NCI-H526 (cell line): ENCODE measurements around the gene AKNA.
A peak's percentile ranks its signal among the peaks of the same experiment; 100 is the strongest.

ENCODE experiments used
- DNase-seq, 2 experiments: peaks; one replicate each; lab custom pipeline; 2025; lab: John Stamatoyannopoulos, UW

Gene AKNA

DNA sequence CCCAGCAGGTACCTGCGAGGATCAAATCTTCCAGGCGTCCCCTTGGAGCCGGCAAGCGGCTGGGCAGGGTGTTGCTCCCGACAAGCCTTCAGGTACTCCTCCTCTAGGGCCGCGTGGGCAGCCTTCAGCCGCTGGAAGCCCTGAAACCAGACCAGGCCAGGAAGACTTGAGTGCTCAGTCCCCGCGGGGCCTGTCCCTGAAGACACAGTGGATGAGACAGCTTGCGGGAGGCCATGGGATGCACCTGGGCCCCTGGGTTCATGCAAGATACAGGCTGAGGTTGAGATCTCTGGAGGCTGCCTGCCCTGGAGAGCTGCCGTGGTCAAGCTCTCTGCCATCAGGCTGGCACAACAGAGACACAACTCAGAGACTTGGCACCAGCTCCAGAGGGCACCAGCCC, 25.4 kb downstream of the AKNA start:
- DNase-seq = no peak

- no peak for DNase-seq
Observed at GRCh38 chr9:114361542-114361941, 26.2 kb downstream of the AKNA start.

DNA sequence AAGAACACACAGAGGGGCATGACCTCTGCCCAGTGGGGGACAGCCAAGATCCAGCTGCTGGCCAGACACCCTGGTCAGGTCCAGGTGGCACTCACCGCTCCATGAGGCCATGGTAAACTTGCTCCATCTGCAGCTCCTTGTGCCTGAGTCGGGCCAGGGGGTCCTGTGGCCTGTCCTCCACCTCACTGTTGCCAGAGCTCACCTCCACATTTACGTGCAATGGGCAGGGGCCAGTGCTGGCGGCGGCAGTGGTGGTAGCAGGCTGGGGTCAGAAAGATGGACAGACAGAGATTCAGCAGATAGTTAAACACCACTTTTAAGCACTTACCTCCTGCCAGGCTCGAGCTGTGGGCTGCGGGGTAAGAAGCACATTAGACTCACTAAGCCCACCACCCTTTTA, 28.0 kb downstream of the AKNA start:
- DNase-seq = no peak

GRCh38 chr9:114357911-114358328, 29.9 kb downstream of the AKNA start:
- DNase-seq = no peak

DNA sequence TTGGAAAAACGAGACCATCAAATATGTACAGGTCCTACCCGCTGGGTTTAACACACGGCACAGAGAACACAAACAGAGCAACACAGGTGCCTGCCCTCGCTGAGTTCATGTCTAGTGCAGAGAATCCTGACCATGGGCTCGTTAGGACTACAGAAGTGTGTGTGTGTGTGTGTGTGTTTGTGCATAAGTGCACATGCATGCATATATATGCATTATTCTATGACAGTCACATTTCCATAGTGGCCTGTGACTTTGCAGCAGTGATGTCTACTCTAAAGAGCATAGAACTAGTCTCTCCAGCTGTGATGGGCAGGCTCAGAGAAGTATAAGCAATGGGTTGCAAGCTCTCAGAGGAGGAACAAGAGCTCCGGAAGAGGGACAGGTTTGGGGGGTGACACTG, 30.4 kb downstream of the AKNA start:
- no peak for DNase-seq

DNA sequence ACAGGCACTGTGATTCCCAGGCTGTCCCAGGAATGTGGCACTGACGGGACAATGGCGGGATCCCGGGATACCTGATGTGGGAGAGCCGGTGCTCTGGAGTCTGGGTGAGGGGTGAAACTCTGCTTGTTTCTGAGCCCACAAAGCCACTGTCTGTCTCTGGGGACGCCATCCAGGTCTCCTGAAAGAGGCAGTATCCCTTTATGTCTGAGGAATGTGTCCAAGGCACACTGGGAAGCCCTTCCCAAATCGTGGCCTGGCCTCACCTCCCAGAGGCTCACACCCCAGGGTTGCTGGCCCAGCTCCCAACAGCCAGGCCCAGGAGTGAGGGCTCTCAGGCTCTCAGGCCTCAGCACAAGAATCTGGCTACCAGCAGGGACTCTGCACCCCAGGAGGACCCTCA, 31.0 kb downstream of the AKNA start:
- no peak for DNase-seq

DNA sequence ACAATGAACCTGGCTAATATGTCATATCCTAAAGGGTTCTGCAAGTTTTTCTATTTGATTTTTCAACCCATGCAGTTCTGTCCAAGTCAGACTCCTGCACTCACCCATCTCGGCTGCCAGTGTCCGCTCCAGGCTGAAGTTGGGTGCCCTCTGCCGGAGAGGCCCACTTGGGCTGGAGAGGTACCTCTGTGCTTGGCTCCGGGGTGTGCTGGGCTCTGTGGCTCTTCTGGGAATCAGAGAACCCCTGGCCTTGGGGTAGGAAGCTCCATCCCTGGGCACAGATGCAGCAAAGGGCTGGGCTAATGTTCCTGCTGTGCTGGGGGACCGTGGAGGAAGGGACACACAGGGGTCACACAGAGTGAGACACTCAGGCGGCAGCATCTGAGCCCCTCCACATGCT, 32.0 kb downstream of the AKNA start:
- no peak for DNase-seq

DNA sequence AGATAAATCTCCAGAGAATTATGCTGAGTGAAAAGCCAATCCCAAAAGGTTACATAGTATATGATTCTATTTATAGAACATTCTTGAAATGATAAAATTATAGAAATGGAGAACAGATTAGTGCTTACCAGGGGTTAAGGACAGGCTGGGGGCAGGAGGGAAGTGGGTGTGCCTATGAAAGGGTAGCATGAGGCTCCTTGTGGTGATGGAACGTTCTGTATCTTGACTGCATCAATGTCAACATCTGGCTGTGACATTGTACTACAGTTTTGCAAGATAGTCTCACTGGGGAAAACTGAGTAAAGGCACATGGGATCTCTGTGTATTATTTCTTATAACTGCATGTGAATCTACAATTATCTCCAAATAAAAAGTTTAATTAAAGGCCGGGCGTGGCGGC, 35.9 kb downstream of the AKNA start:
- DNase-seq = no peak

GRCh38 chr9:114350636-114351401, 37.0 kb downstream of the AKNA start:
- DNase-seq = no peak

DNA sequence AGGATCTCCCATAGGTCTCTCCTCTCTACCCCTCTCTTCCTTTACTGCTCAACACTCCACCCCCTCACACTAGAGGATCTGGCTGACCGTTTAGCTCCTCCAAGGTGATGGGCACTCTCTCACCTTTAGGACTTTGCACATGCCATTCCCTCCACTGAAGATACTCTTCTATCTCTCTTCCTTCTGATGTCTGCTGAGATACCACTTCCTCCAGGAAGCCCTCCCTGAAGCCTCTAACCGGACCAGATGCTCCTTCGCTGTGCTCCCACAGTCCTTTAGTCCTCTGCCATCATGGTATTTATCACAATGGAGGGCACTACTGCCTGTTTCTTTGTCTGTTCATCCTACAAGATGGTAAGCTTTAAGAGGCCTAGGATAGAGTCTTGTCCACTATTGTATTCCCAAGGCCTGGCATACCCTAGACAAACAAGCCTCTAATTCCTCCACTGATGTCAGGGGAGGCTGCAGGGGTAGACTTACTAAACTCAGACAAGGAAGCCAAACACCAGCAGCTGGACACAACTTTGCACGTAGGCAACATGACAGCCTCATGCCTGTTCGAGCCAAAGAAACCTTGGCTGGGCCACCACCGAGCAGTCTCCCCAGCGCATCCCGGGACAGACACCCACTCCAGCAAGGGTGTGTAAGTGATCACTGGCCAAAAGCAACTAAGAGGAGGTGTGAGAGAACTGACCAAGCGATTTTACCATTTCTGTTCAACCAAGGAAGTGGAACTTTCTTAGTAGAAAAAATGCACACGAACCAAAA, 37.9 kb downstream of the AKNA start:
- no peak for DNase-seq

DNA sequence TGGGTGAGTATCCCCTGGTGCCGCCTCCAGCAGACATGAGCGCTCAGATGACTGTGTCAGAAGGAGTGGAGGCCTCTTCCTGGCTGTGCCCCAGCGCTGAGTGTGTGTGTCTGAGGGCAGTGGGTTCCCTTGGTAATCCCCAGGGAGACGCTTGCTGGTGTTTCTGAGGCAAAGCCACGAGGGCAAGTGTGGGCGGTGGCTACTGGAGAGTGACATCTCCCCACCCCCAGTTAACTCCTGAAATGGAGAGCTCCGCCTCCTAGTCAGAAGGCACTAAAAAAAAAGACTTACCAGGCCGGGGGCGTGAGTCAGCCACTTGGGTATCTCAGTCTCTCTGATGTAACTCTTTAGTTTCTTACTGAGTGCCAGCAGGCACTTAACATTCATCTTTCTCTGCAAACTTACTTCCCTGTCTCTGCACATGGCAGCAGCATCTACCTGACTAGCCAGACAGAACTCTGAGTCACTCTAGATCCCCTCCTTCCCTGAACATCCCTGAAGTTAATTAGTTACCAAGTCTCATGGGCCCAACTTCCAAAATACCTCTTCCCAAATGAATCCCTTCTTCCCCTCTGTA, 38.8 kb downstream of the AKNA start:
- DNase-seq = peak; percentile 47 to 62

- no peak for DNase-seq
Observed at GRCh38 chr9:114348261-114348905, 39.4 kb downstream of the AKNA start.

- no peak for DNase-seq
Observed at GRCh38 chr9:114347675-114348074, 40.1 kb downstream of the AKNA start.

DNA sequence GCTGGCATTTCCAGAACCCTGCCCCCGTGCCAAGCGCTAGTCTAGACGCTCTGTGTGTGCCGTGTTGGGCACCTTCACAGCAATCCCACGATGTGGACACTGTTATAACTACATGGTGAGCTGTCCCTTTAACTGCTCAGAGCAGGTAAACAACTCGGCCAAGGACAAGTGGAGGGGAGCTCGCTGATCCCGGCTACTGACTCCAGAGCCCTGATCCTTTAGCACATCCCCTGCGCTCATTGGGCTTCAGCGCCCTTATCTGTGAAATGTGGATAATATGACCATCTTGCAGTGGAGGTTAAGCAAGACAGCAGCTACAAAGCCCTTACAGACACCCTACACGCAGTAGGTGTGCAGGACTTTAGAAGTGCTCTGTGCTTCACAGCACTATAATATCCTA, 41.6 kb downstream of the AKNA start:
- no peak for DNase-seq

- DNase-seq = no peak
Observed at GRCh38 chr9:114345493-114346065, 42.2 kb downstream of the AKNA start.

DNA sequence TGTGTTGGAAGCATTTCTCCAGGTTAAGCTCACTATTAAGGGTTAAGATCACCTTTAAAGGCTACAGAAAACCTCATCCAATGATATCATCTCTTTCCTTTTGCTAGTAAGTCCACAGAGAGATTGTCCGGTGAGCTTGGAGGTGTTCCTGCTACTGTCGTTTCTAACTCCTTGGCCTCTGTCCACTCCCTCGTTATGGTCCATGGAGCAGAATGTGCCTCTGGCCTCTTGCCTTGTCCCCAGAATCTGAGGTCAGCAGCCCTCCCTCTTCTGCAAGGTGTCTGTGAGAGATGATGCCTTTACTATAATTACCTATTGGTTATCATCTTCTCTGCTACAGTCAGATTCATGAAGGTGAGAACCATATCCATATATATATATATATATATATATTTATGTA, 43.1 kb downstream of the AKNA start:
- DNase-seq = no peak

- DNase-seq = no peak
Observed at GRCh38 chr9:114344188-114344566, 43.6 kb downstream of the AKNA start.

DNA sequence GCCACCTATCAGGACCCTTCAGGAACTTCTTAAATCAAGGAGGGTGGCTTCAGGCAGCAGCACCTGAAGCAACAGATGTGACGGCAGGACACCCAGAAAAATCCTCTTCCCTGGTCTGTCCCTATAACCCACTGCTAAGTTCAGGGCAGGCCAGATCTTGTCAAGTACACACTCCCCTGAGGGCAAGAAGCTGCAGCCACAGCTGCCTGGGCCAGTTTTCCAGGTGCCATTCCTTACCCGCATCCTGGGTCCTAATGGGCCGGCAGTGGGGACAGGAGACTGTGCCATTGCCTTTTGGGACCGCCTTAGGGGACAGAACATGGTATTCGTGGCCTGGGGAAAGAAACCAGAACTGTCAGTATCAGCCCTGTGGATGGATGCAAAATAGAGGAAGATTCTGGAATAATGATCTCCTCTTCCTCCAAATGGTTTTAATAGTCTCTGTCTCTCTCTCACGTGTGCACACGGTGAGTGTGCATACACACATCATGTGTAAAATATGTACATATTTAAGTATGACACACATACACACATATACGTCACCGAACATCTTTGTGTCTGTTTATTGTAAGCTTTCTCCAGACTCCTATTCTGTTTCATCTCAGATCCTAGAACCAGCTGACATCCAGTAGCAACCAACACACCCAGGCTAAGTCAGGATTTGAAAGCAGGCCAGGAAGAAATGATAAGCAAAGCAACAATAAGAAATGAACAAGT, 44.2 kb downstream of the AKNA start:
- DNase-seq = no peak

- no peak for DNase-seq
Observed at GRCh38 chr9:114342755-114343440, 44.9 kb downstream of the AKNA start.

- DNase-seq = no peak
Observed at GRCh38 chr9:114341991-114342390, 45.8 kb downstream of the AKNA start.
